ENCODE measurements around the gene SCD5.

GRCh38 chr4:82756061-82756460 is 42.5 kb downstream of the SCD5 start:
- no peak for TF ChIP-seq POLR2AphosphoS5 (IDR thresholded peaks at IDR 0.05)
- no peak for TF ChIP-seq CTCF (IDR thresholded peaks at IDR 0.05)
- TF ChIP-seq EP300 (IDR thresholded peaks at IDR 0.05), result no peak
- no peak for TF ChIP-seq POLR2A (IDR thresholded peaks at IDR 0.05)

Data from upper lobe of left lung (tissue), 4 donors.